GM18909 (cell line): ENCODE results near the gene ARHGEF6.
"Not testable (repeated sequence)": the region's sequence is repeated elsewhere in the genome, so short reads cannot be mapped to it uniquely, and the experiment has no call there.

Experiments
- ATAC-seq: cut with Tn5 transposase; IDR thresholded peaks from one replicate; pipeline ENCODE4 v1.9.1; 2021; ENCODE audit warnings: mild to moderate bottlenecking; ENCODE audit not compliant: unreplicated experiment, poor library complexity

Gene ARHGEF6

GRCh38 chrX:136780763-136781162 lies at the start of gene ARHGEF6:
Gene ARHGEF6 (minus strand): TSS chrX:136780932. CDS start chrX:136780882, 50 bp downstream.
- peak; percentile 52 for ATAC-seq

GRCh38 chrX:136829413-136829812 lies 48.7 kb upstream of the ARHGEF6 start:
- ATAC-seq: no peak

DNA sequence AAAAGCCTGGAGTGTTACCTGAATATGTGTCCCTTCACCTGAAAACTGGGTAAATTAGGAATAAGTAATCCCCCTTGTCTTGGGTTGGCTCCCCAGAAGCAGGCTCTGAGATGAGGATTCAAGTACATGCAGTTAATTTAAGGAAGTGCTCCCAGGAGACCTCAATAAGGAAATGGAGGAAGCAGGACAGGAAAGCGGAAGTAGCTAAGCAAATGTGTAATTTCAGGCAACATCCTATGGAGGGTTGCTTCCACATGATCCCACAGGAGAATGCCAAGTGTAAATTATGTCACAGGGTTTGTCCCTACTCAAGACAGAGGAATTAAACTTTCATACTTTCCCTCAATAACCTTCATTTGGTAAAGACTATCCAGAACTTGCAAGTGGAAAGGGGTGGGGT lies 48.1 kb upstream of the ARHGEF6 start:
- no peak for ATAC-seq

DNA sequence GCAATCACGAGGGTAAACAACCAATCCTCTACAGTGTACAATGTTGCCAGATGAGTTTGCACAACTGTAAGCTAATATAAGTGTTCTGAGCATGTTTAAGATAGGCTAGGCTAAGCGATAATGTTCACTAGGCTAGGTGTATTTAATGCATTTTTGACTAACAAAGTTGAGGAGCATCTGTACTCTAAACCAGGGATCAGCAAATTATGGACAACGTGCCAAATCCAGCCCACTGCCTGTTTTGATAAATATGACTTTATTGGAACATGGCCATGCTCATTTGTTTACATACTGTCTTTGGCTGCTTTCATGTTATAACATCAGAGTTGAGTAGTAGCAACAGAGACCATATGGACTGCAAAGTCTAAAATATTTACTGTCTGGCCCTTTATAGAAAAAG lies 46.3 kb upstream of the ARHGEF6 start:
- no peak for ATAC-seq

- ATAC-seq: no peak
These were observed 45.0 kb upstream of the ARHGEF6 start for GRCh38 chrX:136825771-136826170.

- ATAC-seq: no peak
These were observed 42.4 kb upstream of the ARHGEF6 start for GRCh38 chrX:136823175-136823574.

- ATAC-seq: no peak
These were observed 41.8 kb upstream of the ARHGEF6 start for GRCh38 chrX:136822337-136823095.

DNA sequence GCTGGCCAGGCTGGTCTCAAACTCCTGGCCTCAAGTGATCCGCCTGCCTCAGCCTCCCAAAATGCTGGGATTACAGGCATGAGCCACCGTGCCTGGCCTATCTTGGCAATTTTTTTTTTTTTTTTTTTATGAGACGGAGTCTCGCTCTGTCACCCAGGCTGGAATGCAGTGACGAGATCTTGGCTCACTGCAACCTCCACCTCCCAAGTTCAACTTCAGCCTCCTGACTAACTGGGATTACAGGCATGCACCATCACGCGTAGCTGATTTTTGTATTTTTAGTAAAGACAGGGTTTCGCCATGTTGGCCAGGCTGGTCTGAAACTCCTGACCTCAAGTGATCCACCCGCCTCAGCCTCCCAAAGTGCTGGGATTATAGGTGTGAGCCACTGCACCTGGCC lies 39.0 kb upstream of the ARHGEF6 start:
- not testable (repeated sequence) for ATAC-seq

DNA sequence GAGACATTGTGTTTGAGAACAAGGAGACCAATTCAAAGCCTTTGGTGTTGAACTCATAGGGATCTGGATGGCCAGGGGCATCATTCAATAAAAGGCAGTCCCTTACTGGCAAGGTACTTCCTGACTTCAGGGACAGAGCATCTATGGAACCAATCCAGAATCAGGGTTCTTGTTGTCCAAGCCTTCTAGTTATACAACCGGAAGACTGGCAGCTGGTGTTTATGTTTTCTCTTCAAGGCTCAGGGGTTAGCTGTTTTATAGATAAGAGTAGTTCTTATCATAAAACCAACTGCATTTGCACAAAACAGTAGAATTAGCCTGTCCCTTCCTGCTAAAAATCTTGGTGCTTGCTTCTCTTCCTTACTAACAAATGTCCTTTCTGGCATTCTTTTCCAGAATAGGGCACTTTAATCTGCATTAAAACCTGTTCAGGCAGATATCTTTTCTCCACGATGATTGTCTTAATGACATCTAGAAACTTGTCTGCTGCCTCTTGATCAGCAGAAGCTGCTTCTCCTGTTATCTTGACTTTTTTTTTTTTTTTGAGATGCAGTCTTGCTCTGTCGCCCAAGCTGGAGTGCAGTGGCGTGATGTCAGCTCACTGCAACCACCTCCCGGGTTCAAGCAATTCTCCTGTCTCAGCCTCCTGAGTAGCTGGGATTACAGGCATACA lies 38.4 kb upstream of the ARHGEF6 start:
- no peak for ATAC-seq

DNA sequence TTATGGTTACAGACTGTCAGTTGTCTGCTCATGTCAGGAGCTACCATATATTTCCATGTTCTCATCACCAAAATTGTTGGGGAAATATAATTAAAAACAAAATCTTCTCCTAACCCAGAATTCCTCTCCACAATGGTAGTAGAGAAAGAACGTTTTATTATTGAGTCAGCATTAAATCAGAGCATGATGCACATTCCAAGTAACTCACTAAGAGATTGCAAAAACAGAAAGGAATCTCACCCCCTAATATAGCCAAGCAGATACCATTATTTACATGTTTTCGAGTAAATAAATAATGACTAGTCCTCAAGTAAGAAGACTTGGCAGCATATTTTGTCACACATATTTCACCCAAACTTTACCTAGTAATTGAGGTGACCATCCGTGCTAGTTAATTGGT lies 36.2 kb upstream of the ARHGEF6 start:
- ATAC-seq: no peak

DNA sequence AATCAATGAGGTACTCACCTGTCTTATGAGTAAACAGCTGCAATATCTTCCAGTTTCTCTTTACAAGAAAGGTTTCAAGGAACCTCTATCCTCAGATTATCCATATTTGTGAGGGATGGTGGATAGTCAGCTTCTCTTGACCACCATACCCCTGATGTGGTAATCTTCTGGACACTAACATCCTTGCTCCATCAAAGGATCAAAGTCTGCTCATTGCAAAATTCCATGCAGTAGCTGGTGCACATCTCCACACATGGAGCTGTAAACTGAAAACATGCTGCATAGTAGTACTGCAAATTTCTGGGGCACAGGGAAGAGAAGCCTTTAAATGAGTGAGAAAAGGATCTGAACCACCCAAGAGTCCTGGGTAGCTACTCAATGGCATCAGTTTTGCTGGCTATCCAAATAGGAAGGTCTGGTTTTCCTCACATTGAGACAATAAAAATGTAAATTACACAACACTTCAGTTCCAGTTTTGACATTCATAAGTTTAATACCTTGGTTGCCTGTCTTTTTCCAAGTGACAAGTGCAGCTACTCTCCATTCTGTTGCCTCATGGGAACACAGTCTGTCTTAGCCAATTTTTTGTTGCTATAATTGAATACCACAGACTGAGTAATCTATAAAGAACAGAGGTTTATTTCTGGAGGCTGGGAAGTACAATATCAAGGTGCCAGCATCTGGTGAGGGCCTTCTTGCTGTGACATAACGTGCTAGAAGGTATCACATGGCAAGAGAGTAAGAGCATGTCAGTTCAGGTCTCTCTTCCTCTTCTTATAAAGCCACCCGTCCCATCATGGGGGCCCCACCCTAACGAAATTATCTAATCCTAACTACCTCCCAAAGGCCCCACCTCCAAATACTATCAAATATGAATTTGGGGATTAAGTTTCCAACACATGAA lies 34.4 kb upstream of the ARHGEF6 start:
- ATAC-seq: no peak

GRCh38 chrX:136812286-136812685 lies 31.6 kb upstream of the ARHGEF6 start:
- no peak for ATAC-seq

DNA sequence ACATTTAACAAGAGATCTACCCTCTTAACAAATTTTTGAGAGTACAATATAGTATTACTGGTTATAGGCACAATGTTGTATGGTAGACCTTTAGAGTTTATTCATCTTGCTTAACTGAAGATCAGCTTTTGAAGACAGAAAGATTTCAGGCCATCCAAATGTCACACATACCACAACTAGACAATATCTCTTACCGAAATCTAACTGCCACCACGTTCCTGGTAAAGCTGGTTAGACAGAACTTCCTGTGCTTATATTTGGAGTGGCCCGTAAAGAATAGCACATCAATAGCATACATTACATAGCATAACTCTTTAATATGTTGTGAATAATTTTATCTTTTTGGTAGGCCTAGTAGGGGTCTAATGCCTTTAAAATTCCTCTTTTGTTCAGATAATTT lies 29.8 kb upstream of the ARHGEF6 start:
- ATAC-seq: no peak

DNA sequence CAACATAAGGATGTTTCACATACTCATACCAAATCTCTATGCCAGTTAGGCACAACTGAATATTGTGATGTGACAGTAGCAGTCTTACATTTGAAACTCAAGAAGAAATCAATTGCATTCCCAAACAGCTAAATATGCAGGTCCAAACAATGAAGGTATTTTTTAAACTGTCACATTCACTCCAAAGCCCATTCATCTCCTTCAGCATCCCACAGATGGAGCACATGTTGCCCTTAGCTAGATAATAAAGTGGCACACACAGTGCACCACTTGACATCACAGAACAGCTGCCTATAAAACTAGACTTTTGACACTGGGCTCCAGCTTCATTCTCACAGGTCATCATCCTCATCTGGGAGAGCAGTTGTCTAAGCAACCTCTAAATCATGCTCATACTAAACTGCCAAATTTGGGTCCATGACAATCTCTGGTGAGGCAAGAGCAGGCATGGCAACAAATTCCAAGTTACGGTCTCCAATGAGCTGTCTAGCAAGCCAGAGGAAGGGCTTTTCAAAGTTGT lies 26.2 kb upstream of the ARHGEF6 start:
- ATAC-seq: no peak

DNA sequence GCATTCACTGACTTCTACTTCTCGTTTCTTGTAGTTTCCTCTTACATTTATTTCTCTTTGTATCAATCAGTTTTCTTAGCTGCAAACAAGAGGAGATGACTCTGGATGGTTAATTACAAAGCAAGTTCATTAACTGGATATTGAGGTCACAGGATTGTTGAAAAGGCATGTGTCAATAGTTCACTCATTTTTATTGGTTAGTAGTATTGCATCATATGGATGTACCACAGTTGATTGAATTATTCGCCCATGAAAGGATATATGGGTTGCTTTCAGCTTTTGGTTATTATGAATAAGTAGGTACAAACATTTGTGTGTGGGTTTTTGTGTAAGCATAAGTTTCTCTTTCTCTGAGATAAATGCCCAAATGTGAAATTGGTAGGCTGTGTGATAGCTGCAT lies 21.8 kb upstream of the ARHGEF6 start:
- no peak for ATAC-seq

DNA sequence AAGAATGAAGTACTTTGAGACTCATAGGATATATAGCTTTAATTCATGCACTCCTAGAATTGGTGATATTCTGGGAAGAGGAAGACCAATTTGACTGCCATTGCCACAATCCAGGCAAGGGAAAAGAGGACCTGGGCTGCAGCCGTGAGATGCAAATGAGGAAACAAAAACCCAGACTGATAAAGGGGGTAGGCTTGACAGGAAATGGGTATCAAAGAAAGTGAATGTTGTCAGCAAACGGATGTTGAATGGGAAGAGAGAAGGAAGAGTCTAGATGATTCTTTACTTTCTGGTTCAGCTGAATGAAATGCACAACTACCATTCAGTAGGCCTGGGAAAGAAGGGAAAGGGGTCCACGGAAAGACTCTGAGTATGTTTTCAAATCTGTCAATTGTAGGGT lies 17.1 kb upstream of the ARHGEF6 start:
- ATAC-seq: no peak

DNA sequence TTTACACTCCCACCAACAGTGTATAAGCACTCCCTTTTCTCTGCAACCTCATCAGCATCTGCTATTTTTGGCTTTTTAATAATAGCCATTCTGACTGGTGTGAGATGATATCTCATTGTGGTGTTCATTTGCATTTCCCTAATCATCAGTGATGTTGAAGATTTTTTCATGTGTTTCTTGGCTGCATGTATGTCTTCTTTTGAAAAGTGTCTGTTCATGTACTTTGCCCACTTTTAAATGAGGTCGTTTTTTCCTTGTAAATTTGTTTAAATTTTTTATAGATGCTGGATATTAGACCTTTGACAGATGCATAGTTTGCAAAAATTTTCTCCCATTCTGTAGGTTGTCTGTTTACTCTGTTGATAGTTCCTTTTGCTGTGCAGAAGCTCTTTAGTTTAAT lies 14.4 kb upstream of the ARHGEF6 start:
- not testable (repeated sequence) for ATAC-seq

- not testable (repeated sequence) for ATAC-seq
These were observed 13.9 kb upstream of the ARHGEF6 start for GRCh38 chrX:136794660-136795059.

- no peak for ATAC-seq
These were observed 13.3 kb upstream of the ARHGEF6 start for GRCh38 chrX:136794080-136794479.

DNA sequence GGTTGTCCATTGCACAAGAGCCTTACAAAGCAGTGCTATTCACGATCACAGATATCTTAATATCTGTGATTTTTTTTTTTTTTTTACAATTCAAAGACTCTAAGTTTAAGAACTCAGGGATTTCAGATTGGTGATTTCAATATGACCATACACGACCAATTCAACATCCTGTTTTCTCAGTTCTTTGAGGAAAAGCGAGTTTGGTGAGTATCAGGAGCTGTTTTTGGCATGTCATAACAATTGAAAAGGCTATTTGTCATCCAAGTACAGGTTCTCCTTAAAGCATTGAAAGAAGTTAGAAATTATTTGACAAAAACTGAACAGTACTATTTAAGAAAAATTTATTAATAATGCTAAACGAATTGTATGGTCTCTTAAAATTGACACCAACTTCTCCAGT lies 9.1 kb upstream of the ARHGEF6 start:
- no peak for ATAC-seq

GRCh38 chrX:136784231-136784630 lies 3.5 kb upstream of the ARHGEF6 start:
- no peak for ATAC-seq
